ENCODE results near the gene CLN5. TPM values are rescaled to one million over a fixed set of nuclear protein-coding genes. Genes with fewer than 3 reads are reported as not detected.

CLN5 gene
- total and polyA plus RNA-seq, 2 of the 4 experiments (the other 2 are of a cell fraction): 11.3 to 15.1 TPM

DNA sequence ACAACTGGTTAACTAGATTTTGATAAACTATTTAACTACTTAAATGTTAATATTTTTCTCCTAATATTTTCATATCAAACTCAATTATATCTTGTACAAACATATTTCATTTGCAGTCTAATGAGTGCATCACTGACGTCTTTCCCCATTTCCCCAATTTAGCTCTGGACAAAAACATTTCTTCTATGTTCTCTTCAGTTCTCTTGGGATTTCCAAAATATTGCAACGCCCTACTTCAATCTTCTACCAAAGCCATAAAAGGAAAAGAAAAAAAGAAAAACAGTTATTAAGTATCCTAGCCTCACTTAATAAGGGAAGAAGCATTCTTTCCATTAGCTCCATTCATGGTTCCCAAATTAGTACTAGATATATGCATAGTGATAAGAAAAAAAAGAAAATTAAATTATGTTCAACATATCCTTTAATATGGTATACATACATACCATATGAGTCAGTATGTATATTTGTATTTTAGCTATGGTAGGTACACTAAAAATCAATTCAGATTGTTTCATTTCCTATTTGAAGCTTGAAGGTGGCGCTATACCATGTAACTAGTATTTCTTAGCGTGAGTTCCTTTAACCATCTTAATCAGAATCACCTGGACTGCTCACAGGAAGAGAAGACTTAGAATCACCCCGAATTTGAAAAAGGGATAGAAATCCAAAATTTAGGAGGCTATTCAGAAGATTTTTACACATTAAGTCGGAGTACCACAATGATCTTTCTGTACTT, 25.2 kb downstream of the CLN5 start:
- TF ChIP-seq RCOR1 (IDR thresholded peaks at IDR 0.05; ENCODE audit: insufficient replicate concordance, low read length) (no peak), NFE2L2 (IDR thresholded peaks at IDR 0.05; ENCODE audit: low read depth, low read length) (no peak), CEBPB (IDR thresholded peaks at IDR 0.05; ENCODE audit: low read depth, low read length) (no peak), CHD1 (IDR thresholded peaks at IDR 0.05; ENCODE audit: low read depth, low read length) (no peak), MAFK (IDR thresholded peaks at IDR 0.05; ENCODE audit: low read depth, low read length) (no peak), BHLHE40 (IDR thresholded peaks at IDR 0.05; ENCODE audit: low read depth, low read length) (no peak), FOS (IDR thresholded peaks at IDR 0.05; ENCODE audit: low read depth, low read length) (no peak), RAD21 (IDR thresholded peaks at IDR 0.05; ENCODE audit: low read length) (no peak), POLR2A (IDR thresholded peaks at IDR 0.05; ENCODE audit: low read depth, low read length) (no peak), SMC3 (IDR thresholded peaks at IDR 0.05; ENCODE audit: low read depth, low read length) (no peak), RFX5 (IDR thresholded peaks at IDR 0.05; ENCODE audit: low read depth, low read length) (no peak), MAZ (IDR thresholded peaks at IDR 0.05; ENCODE audit: borderline replicate concordance, low read depth, low read length) (no peak)
- TF ChIP-seq, protein P1, sequence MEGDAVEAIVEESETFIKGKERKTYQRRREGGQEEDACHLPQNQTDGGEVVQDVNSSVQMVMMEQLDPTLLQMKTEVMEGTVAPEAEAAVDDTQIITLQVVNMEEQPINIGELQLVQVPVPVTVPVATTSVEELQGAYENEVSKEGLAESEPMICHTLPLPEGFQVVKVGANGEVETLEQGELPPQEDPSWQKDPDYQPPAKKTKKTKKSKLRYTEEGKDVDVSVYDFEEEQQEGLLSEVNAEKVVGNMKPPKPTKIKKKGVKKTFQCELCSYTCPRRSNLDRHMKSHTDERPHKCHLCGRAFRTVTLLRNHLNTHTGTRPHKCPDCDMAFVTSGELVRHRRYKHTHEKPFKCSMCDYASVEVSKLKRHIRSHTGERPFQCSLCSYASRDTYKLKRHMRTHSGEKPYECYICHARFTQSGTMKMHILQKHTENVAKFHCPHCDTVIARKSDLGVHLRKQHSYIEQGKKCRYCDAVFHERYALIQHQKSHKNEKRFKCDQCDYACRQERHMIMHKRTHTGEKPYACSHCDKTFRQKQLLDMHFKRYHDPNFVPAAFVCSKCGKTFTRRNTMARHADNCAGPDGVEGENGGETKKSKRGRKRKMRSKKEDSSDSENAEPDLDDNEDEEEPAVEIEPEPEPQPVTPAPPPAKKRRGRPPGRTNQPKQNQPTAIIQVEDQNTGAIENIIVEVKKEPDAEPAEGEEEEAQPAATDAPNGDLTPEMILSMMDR (conservative IDR thresholded peaks at IDR 0.05; ENCODE audit: low read depth, low read length): no peak
- TF ChIP-seq, protein P2, sequence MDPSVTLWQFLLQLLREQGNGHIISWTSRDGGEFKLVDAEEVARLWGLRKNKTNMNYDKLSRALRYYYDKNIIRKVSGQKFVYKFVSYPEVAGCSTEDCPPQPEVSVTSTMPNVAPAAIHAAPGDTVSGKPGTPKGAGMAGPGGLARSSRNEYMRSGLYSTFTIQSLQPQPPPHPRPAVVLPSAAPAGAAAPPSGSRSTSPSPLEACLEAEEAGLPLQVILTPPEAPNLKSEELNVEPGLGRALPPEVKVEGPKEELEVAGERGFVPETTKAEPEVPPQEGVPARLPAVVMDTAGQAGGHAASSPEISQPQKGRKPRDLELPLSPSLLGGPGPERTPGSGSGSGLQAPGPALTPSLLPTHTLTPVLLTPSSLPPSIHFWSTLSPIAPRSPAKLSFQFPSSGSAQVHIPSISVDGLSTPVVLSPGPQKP (IDR thresholded peaks at IDR 0.05; ENCODE audit: borderline replicate concordance, low read depth, low read length): no peak
- TF ChIP-seq, protein P3, sequence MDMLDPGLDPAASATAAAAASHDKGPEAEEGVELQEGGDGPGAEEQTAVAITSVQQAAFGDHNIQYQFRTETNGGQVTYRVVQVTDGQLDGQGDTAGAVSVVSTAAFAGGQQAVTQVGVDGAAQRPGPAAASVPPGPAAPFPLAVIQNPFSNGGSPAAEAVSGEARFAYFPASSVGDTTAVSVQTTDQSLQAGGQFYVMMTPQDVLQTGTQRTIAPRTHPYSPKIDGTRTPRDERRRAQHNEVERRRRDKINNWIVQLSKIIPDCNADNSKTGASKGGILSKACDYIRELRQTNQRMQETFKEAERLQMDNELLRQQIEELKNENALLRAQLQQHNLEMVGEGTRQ (IDR thresholded peaks at IDR 0.05; ENCODE audit: low read depth, low read length): no peak
- Histone ChIP-seq H3K9me1 (ENCODE audit: insufficient read depth, low read length) (peaks cover 9% of the 10 kb centered on the region), H4K91ac (ENCODE audit: insufficient read depth, low read depth, low read length) (no peak overlapping the region), H2AFZ (replicated peaks; ENCODE audit: low read length, poor library complexity) (no peak overlapping the region), H2BK120ac (ENCODE audit: low read depth, low read length) (no peak overlapping the region), H3K4ac (ENCODE audit: low read depth, low read length) (no peak overlapping the region), H3K23ac (ENCODE audit: low read depth, low read length) (no peak overlapping the region), H2AK5ac (ENCODE audit: low read depth, low read length) (no peak overlapping the region), H2BK20ac (ENCODE audit: low read depth, low read length) (no peak overlapping the region), H2BK5ac (ENCODE audit: low read depth, low read length, poor library complexity, severe bottlenecking) (no peak overlapping the region), H3K27ac (ENCODE audit: insufficient read depth, low read length) (no peak overlapping the region), H3K4me3 (ENCODE audit: insufficient read depth, low read depth, low read length) (no peak overlapping the region), H4K8ac (ENCODE audit: low read depth in 2 of 2, low read length in 2 of 2) (no peak overlapping the region), H3K14ac (replicated peaks; ENCODE audit: low read depth, low read length) (no peak overlapping the region), H3K9ac (ENCODE audit: low read depth, low read length) (no peak overlapping the region), H2AK9ac (replicated peaks; ENCODE audit: low read depth, low read length, poor library complexity) (no peak overlapping the region), H3K56ac (ENCODE audit: extremely low read depth, insufficient read depth, low read length) (no peak overlapping the region), H3K27me3 (ENCODE audit: control insufficient read depth, insufficient read depth, low read length) (no peaks in the 10 kb centered on the region), H3K4me2 (ENCODE audit: low read depth, low read length) (no peak overlapping the region), H3K36me3 (ENCODE audit: control insufficient read depth, insufficient read depth, low read length) (peaks cover 27% of the 10 kb centered on the region), H3K18ac (ENCODE audit: low read depth, low read length) (no peak overlapping the region), H4K20me1 (ENCODE audit: insufficient read depth, low read length) (peaks cover 29% of the 10 kb centered on the region; the same call in 1 of the 2 replicates), H4K5ac (ENCODE audit: low read depth, low read length) (no peak overlapping the region), H3K4me1 (ENCODE audit: control insufficient read depth, insufficient read depth, low read length) (peaks cover 8% of the 10 kb centered on the region), H3K9me3 (ENCODE audit: control insufficient read depth, insufficient read depth, low read length) (no peaks in the 10 kb centered on the region), H2BK15ac (ENCODE audit: low read depth, low read length) (no peak overlapping the region), H3K79me1 (ENCODE audit: low read depth in 1 of 2, low read length in 2 of 2) (peaks cover 23 to 50% of the 10 kb centered on the region in 2 experiments)
- intact Hi-C loops (cut with micrococcal nuclease) (no loop called here), in situ Hi-C loops (cut with MboI; ENCODE audit: low sequenced_read_pairs) (no loop called here), dilution Hi-C loops (cut with HindIII; ENCODE audit: low sequenced_read_pairs, unreplicated experiment) (no loop called here)
- ChIA-PET POLR2A (ENCODE audit: unreplicated experiment) (no interaction called here), CTCF (no interaction called here)
- DNase-seq (no peak), ATAC-seq (ENCODE audit: low read depth) (no peak)
- no TSS peak for BruUV-seq (replicated peaks)
- WGBS, 2 experiments (ENCODE audit: extremely low coverage in 2 of 2, insufficient read length in 1 of 2): 100% methylated on average over 1 of the region's 6 CpGs; no CpG with 5 or more reads in 1 of the 2 experiments
